IPS DF 6.9 (cell line): ENCODE measurements around the gene PDCD1.
"Not testable (repeated sequence)": the region's sequence is repeated elsewhere in the genome, so short reads cannot be mapped to it uniquely, and the experiment has no call there.

Experiments
- DNase-seq: peaks from one replicate; pipeline ENCODE4 v3.0.0-alpha.2; 2013; ENCODE audit warnings: low read depth, low spot score
- H3K27ac ChIP-seq: one replicate; pipeline ENCODE4 v1.5.1; 2013; ENCODE audit warnings: low read length, control low read depth
- H3K27me3 ChIP-seq: 2 replicates; pipeline ENCODE4 v1.6.1; 2013; ENCODE audit warnings: mild to moderate bottlenecking, low read length; ENCODE audit not compliant: control insufficient read depth, insufficient read depth
- H3K36me3 ChIP-seq: 2 replicates; pipeline ENCODE4 v1.6.1; 2013; ENCODE audit warnings: low read length; ENCODE audit not compliant: control insufficient read depth, insufficient read depth
- H3K4me1 ChIP-seq: 2 replicates; pipeline ENCODE4 v1.6.1; 2013; ENCODE audit warnings: low read length; ENCODE audit not compliant: control insufficient read depth, insufficient read depth
- H3K4me3 ChIP-seq: 2 replicates; pipeline ENCODE4 v1.5.1; 2013; ENCODE audit warnings: mild to moderate bottlenecking, low read length
- H3K9me3 ChIP-seq: 2 replicates; pipeline ENCODE4 v1.6.1; 2013; ENCODE audit warnings: low read length, inconsistent platforms; ENCODE audit not compliant: control insufficient read depth, insufficient read depth
- WGBS: extraction: QIAGEN DNeasy Blood & Tissue Kit; methylation state at CpG from one replicate; pipeline ENCODE4 v1.1.7; 2013; ENCODE audit warnings: mixed read lengths, missing lambda C conversion rate; ENCODE audit not compliant: insufficient read length, insufficient coverage; 5-methylcytosine and 5-hydroxymethylcytosine counted together

Gene PDCD1

GRCh38 chr2:241858206-241859016, at the start of gene PDCD1:
PDCD1 (minus strand) TSS chr2:241858894; CDS start chr2:241858838, 56 bp downstream.
- no CpG with 5 or more reads among the region's 28 CpGs for WGBS
- Histone ChIP-seq H3K4me1 (peaks cover 11% of the 10 kb centered on the region; the same call in 1 of the 2 replicates), H3K27ac (no peak within 1 kb of the TSS), H3K36me3 (no peaks in the 10 kb centered on the region; the same call in 1 of the 2 replicates), H3K4me3 (no peak within 1 kb of the TSS), H3K27me3 (no peaks in the 10 kb centered on the region), H3K9me3 (no peaks in the 10 kb centered on the region)
- DNase-seq = no peak

DNA sequence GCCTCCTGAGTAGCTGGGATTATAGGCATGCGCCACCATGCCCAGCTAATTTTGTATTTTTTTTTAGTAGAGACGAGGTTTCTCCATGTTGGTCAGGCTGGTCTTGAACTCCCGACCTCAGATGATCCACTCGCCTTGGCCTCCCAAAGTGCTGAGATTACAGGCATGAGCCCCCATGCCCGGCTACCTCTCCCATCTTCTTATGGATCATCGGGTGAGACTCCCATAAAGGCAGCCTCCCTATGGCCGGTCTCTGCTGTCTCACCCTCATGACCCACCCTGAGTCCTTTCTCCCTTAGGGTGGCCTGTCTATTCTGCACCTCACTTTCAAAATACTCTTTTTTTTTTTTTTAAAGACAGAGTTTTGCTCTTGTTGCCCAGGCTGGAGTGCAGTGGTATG, 49.1 kb upstream of the PDCD1 start:
- H3K27me3 ChIP-seq, H3K4me1 ChIP-seq, H3K36me3 ChIP-seq, H3K9me3 ChIP-seq, H3K27ac ChIP-seq, DNase-seq, H3K4me3 ChIP-seq: not testable (repeated sequence)
- WGBS = no CpG with 5 or more reads among the region's 7 CpGs

- Histone ChIP-seq H3K4me3 (no peak overlapping the region), H3K9me3 (no peaks in the 10 kb centered on the region), H3K27ac (no peak overlapping the region), H3K27me3 (no peaks in the 10 kb centered on the region), H3K36me3 (no peaks in the 10 kb centered on the region), H3K4me1 (peaks cover 3% of the 10 kb centered on the region; the same call in 1 of the 2 replicates)
- no CpG with 5 or more reads among the region's 18 CpGs for WGBS
- DNase-seq = no peak
Measured at GRCh38 chr2:241906826-241907570, 48.3 kb upstream of the PDCD1 start.

- not testable (repeated sequence) for H3K36me3 ChIP-seq, H3K27me3 ChIP-seq, H3K4me3 ChIP-seq, H3K9me3 ChIP-seq, H3K4me1 ChIP-seq, DNase-seq, H3K27ac ChIP-seq
- WGBS = no CpG with 5 or more reads among the region's 5 CpGs
Measured at GRCh38 chr2:241906378-241906770, 47.7 kb upstream of the PDCD1 start.

DNA sequence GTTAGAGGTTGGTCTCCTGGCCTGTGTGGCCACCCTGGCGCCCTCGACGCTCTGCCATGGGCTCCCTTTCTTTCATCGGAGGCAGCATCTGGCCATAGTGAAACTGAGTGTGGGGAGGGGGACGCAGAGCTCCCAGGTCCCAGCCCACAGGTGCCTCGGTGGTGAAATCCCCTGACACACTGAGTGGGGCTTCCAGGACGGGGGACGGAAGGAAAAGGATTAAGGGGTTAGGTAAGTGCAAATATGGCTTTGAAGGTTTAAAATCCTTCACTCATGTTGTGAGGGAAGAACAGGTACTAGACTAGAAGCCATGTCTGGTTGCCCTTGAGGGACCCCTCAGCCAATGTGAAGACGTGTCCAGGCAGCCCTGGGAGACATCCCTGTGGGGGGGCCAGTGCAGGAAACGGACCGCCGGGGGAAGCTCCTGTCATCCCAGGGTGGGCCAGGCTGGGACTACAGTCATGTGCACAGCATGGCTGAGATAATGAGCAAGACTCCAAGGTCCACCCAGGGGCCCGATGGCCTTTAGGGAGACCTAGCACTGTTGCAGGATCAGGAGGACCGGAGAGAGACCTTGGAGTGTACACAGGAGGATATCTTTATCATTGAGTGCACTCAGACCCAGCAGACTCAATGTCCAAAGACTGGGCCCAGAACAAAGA, 47.2 kb upstream of the PDCD1 start:
- H3K27ac ChIP-seq = no peak overlapping the region
- no peaks in the 10 kb centered on the region for H3K36me3 ChIP-seq
- H3K4me3 ChIP-seq = no peak overlapping the region
- H3K4me1 ChIP-seq = peaks cover 3% of the 10 kb centered on the region; the same call in 1 of the 2 replicates
- WGBS = no CpG with 5 or more reads among the region's 14 CpGs
- no peaks in the 10 kb centered on the region for H3K9me3 ChIP-seq
- H3K27me3 ChIP-seq = no peaks in the 10 kb centered on the region
- no peak for DNase-seq

DNA sequence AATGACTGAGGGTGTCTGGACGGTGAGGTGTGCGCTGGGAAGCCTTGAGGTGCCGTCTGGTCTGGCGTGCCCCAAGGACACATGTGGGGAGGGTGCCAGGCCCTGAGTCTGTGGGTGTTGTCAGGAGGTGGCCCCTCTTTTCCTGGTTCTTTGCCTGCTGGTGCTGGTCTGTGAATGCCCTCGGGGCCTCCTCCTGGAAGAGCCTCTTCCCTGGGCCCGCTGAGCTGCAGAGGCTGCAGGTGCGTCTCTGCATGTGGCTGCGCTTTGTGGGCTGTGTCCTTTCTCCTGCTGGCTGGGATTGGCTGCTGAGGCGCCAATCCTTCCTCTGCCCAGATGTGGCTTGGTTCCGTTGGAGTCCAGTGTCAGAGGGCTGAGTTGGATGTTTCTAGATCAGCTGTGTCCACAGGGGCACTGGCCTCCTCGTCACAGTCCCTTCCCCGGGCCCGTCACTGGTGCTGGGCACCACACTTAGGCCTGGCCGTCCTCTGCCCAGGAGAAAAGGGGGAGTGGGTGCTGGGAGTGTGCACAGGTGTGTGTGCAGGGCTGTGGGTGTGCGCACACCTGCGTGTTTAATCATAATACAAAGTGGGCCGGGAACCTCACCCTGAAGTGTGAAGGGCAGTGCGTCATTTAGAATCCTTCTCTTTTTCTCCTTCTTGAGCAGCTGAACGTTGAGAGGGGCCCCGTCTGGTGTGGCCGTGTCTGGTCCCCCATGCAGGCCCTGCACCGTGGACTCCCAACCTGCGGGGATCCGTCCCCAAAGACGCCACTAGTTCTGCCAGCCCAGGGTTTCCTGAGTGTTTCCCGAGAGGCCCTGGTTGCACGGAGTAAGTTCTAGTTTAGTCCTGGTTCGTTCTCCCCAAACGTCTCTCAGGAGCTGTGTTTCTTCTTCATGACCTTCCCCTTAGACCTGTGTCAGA, 46.4 kb upstream of the PDCD1 start:
- Histone ChIP-seq H3K27me3 (no peaks in the 10 kb centered on the region), H3K36me3 (no peaks in the 10 kb centered on the region), H3K4me3 (no peak overlapping the region), H3K27ac (no peak overlapping the region), H3K9me3 (no peaks in the 10 kb centered on the region), H3K4me1 (peaks cover 2% of the 10 kb centered on the region; the same call in 1 of the 2 replicates)
- DNase-seq = no peak
- WGBS = no CpG with 5 or more reads among the region's 29 CpGs

GRCh38 chr2:241904011-241904718, 45.5 kb upstream of the PDCD1 start:
- H3K27ac ChIP-seq = no peak overlapping the region
- no CpG with 5 or more reads among the region's 19 CpGs for WGBS
- no peaks in the 10 kb centered on the region for H3K27me3 ChIP-seq
- no peak for DNase-seq
- H3K36me3 ChIP-seq = no peaks in the 10 kb centered on the region
- H3K4me3 ChIP-seq = no peak overlapping the region
- no peaks in the 10 kb centered on the region for H3K9me3 ChIP-seq
- H3K4me1 ChIP-seq = peaks cover 2% of the 10 kb centered on the region; the same call in 1 of the 2 replicates

- DNase-seq = no peak
- WGBS = no CpG with 5 or more reads among the region's 40 CpGs
- Histone ChIP-seq H3K36me3 (no peaks in the 10 kb centered on the region), H3K27ac (no peak overlapping the region), H3K9me3 (no peaks in the 10 kb centered on the region), H3K4me3 (no peak overlapping the region), H3K4me1 (peaks cover 4% of the 10 kb centered on the region; the same call in 1 of the 2 replicates), H3K27me3 (no peaks in the 10 kb centered on the region)
Measured at GRCh38 chr2:241903121-241904010, 44.7 kb upstream of the PDCD1 start.
